Epidermal melanocyte (primary cell): ENCODE data around the gene SOS1.
"Not testable (repeated sequence)": the region's sequence is repeated elsewhere in the genome, so short reads cannot be mapped to it uniquely, and the experiment has no call there.

Experiments
- DNase-seq: peaks from one replicate; pipeline ENCODE4 v3.0.0; 2011; ENCODE audit warnings: low spot score; ENCODE audit not compliant: insufficient read length

SOS1 gene

DNA sequence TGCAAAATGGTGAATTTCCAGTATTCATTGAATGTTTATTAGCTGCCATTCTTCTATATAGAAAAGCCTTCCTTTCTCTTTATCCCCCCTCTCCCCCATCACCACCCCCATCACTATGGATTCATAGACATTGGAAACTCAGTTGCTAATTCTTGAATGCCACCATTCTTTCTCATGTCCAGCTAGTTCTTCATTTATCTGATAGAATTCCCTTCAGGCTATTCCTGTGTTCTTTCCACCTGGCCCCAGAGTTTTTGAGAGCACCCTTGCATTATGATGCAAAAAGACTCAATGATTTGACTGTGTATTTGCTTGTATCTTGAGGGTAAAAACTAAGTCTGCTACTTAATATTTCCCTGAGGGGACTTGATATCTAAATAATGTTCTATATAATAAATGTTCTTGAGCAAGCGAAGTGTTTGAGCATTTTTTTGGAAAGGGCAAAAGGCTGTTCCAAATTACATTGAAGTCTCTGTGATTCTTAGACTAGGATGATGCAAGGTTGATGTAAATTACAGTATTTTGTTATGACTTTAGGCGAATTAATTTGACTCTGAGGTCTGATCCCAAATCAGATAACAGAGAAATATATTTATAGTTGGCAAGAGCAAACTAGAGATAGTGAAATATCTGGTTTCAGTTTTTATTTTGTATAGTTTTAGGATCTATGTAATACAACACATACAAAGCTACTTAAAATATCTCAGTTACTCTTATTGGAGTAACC lies 18.8 kb upstream of the SOS1 start:
- DNase-seq = no peak

DNA sequence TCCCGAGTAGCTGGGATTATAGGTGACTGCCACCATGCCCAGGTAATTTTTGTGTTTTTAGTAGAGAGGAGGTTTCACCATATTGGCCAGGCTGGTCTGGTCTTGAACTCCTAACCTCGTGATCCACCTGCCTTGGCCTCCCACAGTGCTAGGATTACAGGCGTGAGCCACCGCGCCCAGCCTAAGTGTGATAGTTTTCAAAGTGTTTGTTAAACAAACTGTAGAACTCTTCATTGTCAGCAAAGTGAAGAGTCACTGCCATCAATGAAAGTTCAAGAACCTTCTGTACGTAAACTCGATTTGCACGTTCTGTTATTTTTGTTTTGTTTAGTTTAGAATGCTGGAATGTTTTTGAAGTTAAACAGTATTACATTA lies 18.0 kb upstream of the SOS1 start:
- DNase-seq = no peak

DNA sequence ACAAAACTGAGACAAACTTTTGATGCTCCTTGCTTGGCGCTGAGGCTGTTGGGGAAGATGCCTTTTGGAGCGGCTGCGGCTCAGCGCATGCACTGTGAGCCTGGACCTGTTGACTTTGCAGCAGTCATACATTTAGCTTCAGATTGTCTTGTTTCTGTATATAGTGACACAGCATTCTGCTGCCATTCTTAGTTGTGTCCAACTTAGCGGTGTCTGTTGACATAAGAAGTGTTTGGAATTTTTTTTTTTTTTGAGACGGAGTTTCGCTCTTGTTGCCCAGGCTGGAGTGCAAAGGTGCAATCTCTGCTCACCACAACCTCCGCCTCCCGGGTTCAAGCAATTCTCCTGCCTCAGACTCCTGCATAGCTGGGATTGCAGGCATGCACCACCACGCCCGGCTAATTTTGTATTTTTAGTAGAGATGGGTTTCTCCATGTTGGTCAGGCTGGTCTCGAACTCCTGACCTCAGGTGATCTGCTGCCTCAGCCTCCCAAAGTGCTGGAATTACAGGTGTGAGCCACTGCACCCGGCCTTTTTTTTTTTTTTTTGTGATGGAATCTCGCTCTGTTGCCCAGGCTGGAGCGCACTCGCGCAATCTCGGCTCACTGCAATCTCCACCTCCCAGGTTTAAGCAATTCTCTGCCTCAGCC lies 17.5 kb upstream of the SOS1 start:
- not testable (repeated sequence) for DNase-seq

DNA sequence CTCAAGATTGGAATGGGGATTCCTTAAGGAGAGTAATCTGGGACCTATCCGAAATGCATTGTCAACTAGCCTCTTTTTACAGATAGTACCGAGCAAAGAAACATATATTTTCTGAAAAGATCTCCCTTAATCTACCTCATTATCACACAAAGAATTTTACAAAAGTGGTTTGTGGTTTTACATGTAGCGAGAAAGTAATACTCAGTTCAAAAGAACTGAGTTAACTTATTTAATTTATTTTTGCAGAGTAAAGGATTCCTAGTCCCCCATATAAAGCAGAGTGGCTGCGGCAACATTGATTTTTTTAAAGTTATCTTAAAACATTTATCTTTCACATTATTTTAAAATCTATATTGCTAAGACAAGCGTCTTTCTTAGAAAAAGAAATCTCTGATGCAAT lies 15.9 kb upstream of the SOS1 start:
- DNase-seq = no peak

DNA sequence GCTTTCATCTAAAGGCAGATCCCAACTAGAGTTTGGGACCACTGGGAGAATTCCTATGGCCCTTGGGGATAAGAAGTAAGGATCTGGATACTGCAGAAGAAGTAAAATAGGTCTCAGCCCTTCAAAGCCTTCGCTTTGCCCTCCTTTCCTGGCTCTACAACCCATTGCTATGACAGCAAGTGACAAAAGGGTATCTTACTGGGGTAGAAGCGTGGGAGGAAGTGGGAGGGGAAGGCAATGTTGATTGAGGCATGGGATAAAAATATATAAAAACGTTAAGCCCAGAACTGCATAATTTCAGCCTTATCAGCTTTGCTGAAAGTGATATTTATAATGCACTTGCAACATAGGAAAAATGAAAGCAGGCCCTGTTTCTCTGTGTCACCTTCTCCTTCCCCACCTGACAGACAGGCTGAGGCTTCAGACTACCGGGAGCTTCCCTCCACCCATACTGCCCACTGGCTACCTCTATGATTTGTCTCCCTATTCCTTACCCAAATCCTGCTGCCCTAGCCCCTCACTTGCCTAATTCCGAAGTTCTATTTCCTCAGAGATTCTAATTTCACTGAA lies 14.9 kb upstream of the SOS1 start:
- no peak for DNase-seq

- no peak for DNase-seq
Measured at GRCh38 chr2:39133215-39133851, 12.5 kb upstream of the SOS1 start.

- DNase-seq = no peak
Measured at GRCh38 chr2:39128919-39129391, 8.1 kb upstream of the SOS1 start.

- no peak for DNase-seq
Measured at GRCh38 chr2:39127973-39128372, 7.1 kb upstream of the SOS1 start.

- DNase-seq = no peak
Measured at GRCh38 chr2:39124746-39125057, 3.9 kb upstream of the SOS1 start.

GRCh38 chr2:39124000-39124745 lies 3.3 kb upstream of the SOS1 start:
- DNase-seq = peak; percentile 64

DNA sequence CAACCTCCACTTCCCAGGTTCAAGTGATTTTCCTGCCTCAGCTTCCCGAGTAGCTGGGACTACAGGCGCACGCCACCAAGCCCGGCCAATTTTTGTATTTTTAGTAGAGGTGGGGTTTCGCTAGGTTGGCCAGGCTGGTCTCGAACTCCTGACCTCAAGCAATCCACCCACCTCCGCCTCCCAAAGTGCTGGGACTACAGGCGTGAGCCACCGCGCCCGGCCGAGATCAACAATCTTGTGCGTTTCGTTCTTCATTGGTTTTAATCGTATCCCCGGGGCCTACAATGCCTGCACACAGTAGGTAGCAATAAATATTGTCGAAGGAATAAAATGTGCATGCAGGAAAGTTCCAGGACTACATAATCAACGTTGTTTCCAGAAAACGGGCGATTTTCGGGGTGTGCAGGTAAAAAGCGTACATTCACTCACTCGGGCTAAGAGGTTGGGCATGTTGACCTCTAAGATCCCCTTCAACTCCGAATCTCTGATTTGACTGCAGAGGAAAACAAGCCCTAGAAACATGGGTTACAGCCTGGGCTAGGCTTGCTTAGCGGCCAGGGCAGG lies 2.7 kb upstream of the SOS1 start:
- DNase-seq = no peak

DNA sequence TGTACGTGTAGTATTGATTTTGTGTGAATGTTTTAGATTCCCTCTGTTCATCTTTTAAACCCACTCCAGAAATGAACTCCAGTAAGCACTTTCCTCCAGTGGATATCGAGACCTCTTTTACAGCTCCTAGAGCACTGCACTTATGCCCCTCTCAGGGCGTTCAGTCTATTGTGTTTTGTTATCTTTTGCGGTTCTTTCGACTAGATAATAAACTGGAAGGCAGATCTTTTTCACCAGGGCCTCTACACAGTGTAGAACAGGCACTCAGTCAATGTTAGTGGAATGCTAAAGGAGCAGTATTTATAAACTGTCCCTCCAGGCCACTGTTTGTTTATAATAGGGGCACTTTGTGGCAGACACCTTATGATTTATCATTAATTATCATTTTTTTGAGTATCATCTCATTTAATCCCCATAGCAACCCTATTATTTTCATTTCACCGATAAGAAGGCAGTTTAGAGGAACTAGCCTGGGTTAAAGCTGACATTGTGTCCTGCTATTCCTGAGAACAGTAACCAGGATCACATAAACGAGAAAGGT lies 742 bp upstream of the SOS1 start:
- DNase-seq = no peak

DNA sequence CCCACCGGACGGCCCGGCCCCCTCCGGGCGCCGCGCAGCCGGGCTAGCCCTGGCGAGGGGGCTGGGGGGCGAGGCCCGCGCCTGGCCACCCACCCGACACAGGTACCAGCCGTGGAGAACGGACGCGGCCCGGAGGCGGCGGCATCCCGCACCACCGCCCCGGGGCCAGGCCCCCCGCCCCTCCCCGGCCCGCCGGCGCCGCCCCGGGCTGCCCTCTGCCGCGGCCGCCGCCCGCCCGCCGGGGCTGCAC lies 405 bp downstream of the SOS1 start:
- no peak for DNase-seq

GRCh38 chr2:39119732-39120520 lies 925 bp downstream of the SOS1 start:
- peak; percentile 54 for DNase-seq

GRCh38 chr2:39118786-39119499 lies 1.9 kb downstream of the SOS1 start:
- peak; percentile 17 for DNase-seq

- DNase-seq = no peak
Measured at GRCh38 chr2:39115556-39115955, 5.3 kb downstream of the SOS1 start.

- DNase-seq = no peak
Measured at GRCh38 chr2:39114771-39115170, 6.1 kb downstream of the SOS1 start.

- DNase-seq = no peak
Measured at GRCh38 chr2:39109537-39109936, 11.3 kb downstream of the SOS1 start.

DNA sequence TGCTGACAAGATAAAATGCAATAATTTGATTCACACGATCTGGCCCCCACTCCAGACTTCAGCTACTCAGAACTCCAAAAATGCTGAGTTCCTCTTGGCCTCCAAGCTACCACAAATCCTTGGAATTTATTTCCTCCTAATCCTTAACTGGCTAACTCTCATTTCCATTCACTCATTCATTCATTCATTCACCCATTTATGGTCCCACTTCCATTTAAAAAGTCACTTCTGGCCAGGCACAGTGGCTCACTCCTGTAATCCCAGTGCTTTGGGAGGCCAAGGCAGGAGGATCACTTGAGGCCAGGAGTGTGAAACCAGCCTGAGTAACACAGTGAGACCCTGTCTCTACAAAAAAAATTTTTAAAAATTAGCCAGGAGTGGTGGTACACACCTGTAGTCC lies 12.5 kb downstream of the SOS1 start:
- DNase-seq = no peak

- DNase-seq = no peak
Measured at GRCh38 chr2:39107724-39108273, 13.1 kb downstream of the SOS1 start.
